ES-I3 (cell line): ENCODE results near the gene SAPCD2.

Source experiments
- H3K36me3 ChIP-seq: 2 replicates; pipeline ENCODE4 v1.6.1; 2013; ENCODE audit warnings: mild to moderate bottlenecking, low read length, control low read depth, moderate library complexity; ENCODE audit not compliant: insufficient read depth
- H3K4me1 ChIP-seq: 2 replicates; pipeline ENCODE4 v1.6.1; 2013; ENCODE audit warnings: mild to moderate bottlenecking, control low read depth, low read length; ENCODE audit not compliant: insufficient read depth
- H3K9ac ChIP-seq: 2 replicates; pipeline ENCODE4 v1.6.1; 2013; ENCODE audit warnings: low read depth, mild to moderate bottlenecking, low read length, moderate library complexity
- H3K9me3 ChIP-seq: 2 replicates; pipeline ENCODE4 v1.6.1; 2013; ENCODE audit warnings: mild to moderate bottlenecking, low read length, moderate library complexity; ENCODE audit not compliant: control insufficient read depth, insufficient read depth

SAPCD2 gene

GRCh38 chr9:137095664-137096517, 25.5 kb upstream of the SAPCD2 start:
- Histone ChIP-seq H3K36me3 (peaks cover 2% of the 10 kb centered on the region; the same call in 1 of the 2 replicates), H3K9ac (no peak overlapping the region), H3K4me1 (no peaks in the 10 kb centered on the region), H3K9me3 (no peaks in the 10 kb centered on the region)

GRCh38 chr9:137089232-137089947, 19.0 kb upstream of the SAPCD2 start:
- no peaks in the 10 kb centered on the region for H3K9me3 ChIP-seq
- peaks cover 7% of the 10 kb centered on the region; the same call in 1 of the 2 replicates for H3K36me3 ChIP-seq
- H3K9ac ChIP-seq: no peak overlapping the region
- peaks cover 6% of the 10 kb centered on the region; the same call in 1 of the 2 replicates for H3K4me1 ChIP-seq

- no peak overlapping the region for H3K9ac ChIP-seq
Observed at GRCh38 chr9:137088121-137088520, 17.8 kb upstream of the SAPCD2 start.

GRCh38 chr9:137087409-137087925, 17.1 kb upstream of the SAPCD2 start:
- Histone ChIP-seq H3K9ac (peak overlapping the region; percentile 64), H3K9me3 (no peaks in the 10 kb centered on the region), H3K36me3 (peaks cover 7% of the 10 kb centered on the region; the same call in 1 of the 2 replicates), H3K4me1 (peaks cover 11% of the 10 kb centered on the region)

More at GRCh38 chr9:137088121-137088520, 17.8 kb upstream of the SAPCD2 start:
- Histone ChIP-seq H3K36me3 (peaks cover 7% of the 10 kb centered on the region; the same call in 1 of the 2 replicates), H3K9me3 (no peaks in the 10 kb centered on the region), H3K4me1 (peaks cover 8% of the 10 kb centered on the region)

GRCh38 chr9:137086531-137087408, 16.4 kb upstream of the SAPCD2 start, which contains the start of gene MAN1B1:
Gene MAN1B1 (plus strand): TSS chr9:137086985. CDS start chr9:137087000, 15 bp downstream.
- Histone ChIP-seq H3K9me3 (no peaks in the 10 kb centered on the region), H3K36me3 (peaks cover 7% of the 10 kb centered on the region; the same call in 1 of the 2 replicates), H3K9ac (peak within 1 kb of the TSS; percentile 64), H3K4me1 (peaks cover 11% of the 10 kb centered on the region)

GRCh38 chr9:137085920-137086530, 15.7 kb upstream of the SAPCD2 start:
- Histone ChIP-seq H3K36me3 (peaks cover 7% of the 10 kb centered on the region; the same call in 1 of the 2 replicates), H3K9ac (peak overlapping the region; percentile 64), H3K4me1 (peaks cover 11% of the 10 kb centered on the region), H3K9me3 (no peaks in the 10 kb centered on the region)

GRCh38 chr9:137084526-137084925, 14.2 kb upstream of the SAPCD2 start:
- H3K4me1 ChIP-seq: peaks cover 11% of the 10 kb centered on the region
- H3K36me3 ChIP-seq: peaks cover 4% of the 10 kb centered on the region; the same call in 1 of the 2 replicates
- H3K9ac ChIP-seq: no peak overlapping the region
- H3K9me3 ChIP-seq: no peaks in the 10 kb centered on the region

- H3K9ac ChIP-seq: no peak overlapping the region
- no peaks in the 10 kb centered on the region for H3K9me3 ChIP-seq
- no peaks in the 10 kb centered on the region; the same call in 1 of the 2 replicates for H3K36me3 ChIP-seq
- H3K4me1 ChIP-seq: peaks cover 11% of the 10 kb centered on the region
Observed at GRCh38 chr9:137083394-137084004, 13.1 kb upstream of the SAPCD2 start.

- H3K9me3 ChIP-seq: no peaks in the 10 kb centered on the region
- H3K9ac ChIP-seq: no peak overlapping the region
- peaks cover 9% of the 10 kb centered on the region for H3K4me1 ChIP-seq
- no peaks in the 10 kb centered on the region; the same call in 1 of the 2 replicates for H3K36me3 ChIP-seq
Observed at GRCh38 chr9:137082925-137083290, 12.6 kb upstream of the SAPCD2 start.

GRCh38 chr9:137082222-137082924, 12.0 kb upstream of the SAPCD2 start:
- Histone ChIP-seq H3K9me3 (no peaks in the 10 kb centered on the region), H3K4me1 (peaks cover 5% of the 10 kb centered on the region; the same call in 1 of the 2 replicates), H3K36me3 (no peaks in the 10 kb centered on the region; the same call in 1 of the 2 replicates), H3K9ac (no peak overlapping the region)

GRCh38 chr9:137080260-137081122, 10.1 kb upstream of the SAPCD2 start:
- Histone ChIP-seq H3K9ac (no peak overlapping the region), H3K4me1 (peaks cover 8% of the 10 kb centered on the region; the same call in 1 of the 2 replicates), H3K9me3 (no peaks in the 10 kb centered on the region), H3K36me3 (no peaks in the 10 kb centered on the region; the same call in 1 of the 2 replicates)

- Histone ChIP-seq H3K9ac (no peak overlapping the region), H3K4me1 (peaks cover 17% of the 10 kb centered on the region), H3K36me3 (no peaks in the 10 kb centered on the region; the same call in 1 of the 2 replicates), H3K9me3 (no peaks in the 10 kb centered on the region)
Observed at GRCh38 chr9:137079401-137079787, 9.0 kb upstream of the SAPCD2 start.
